ENCODE measurements around the gene PLK2. TPM values are rescaled to one million over a fixed set of nuclear protein-coding genes. Genes with fewer than 3 reads are reported as not detected.

PLK2 gene
- total and polyA plus RNA-seq, 2 of the 8 experiments (the other 6 are each of a cell fraction or from before 2014, with no cell fraction given), result 5.8 to 20.6 TPM

DNA sequence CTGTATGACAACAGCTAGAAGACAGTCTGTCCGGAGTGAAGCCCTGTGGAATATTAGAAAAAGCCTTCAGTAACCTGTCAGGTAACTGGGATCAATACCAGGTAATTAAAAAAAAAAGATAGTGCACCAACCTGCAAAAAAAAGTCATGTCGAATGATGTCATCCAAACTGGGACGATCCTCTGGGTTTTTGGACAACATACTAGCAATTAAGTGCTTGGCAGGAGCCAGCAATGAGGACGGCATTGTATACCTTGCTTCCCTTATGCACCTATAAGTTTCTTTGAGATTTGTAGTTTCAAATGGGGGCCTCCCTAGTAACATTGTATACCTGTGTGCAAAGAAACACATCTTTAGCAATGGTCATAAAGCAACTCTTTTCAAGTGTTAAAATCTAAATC lies 2.8 kb downstream of the PLK2 start:
- no peak overlapping the region for H3K4me3 ChIP-seq (ENCODE audit: extremely low read depth in 1 of 4, insufficient read depth in 2 of 4, low read depth in 3 of 4, low read length in 4 of 4)
- ChIA-PET POLR2A (ENCODE audit: partially characterized antibody) (no interaction called here), CTCF (ENCODE audit: partially characterized antibody) (interaction anchor here (1.4 to 1.6 kb wide), 2 partner anchors 678 to 807 kb away, joined by 3 to 5 read pairs; no protein-coding TSS in a partner anchor)
- H3K23me2 ChIP-seq (ENCODE audit: low read depth, low read length), result no peaks in the 10 kb centered on the region; the same call in 1 of the 2 replicates
- H3K23ac ChIP-seq (ENCODE audit: insufficient read length), result no peak overlapping the region
- H3K9ac ChIP-seq (replicated peaks in 1 of 4; ENCODE audit: extremely low read depth in 1 of 4, low read depth in 3 of 4, low read length in 3 of 4), result no peak overlapping the region
- H3K14ac ChIP-seq (ENCODE audit: insufficient read length), result no peak overlapping the region
- no peak overlapping the region for H2BK15ac ChIP-seq (ENCODE audit: low read length)
- H2BK120ac ChIP-seq (replicated peaks; ENCODE audit: low read depth, low read length), result no peak overlapping the region
- no peak overlapping the region for H3K56ac ChIP-seq (replicated peaks; ENCODE audit: insufficient read length, low read depth, low read length)
- H3K79me1 ChIP-seq (ENCODE audit: low read depth, low read length), result no peaks in the 10 kb centered on the region
- H3K36me3 ChIP-seq (ENCODE audit: control insufficient read depth in 2 of 4, insufficient read depth in 4 of 4, low read length in 3 of 4), result peaks cover 8 to 35% (median 26%) of the 10 kb centered on the region in 4 experiments
- no peak overlapping the region for H2BK5ac ChIP-seq (ENCODE audit: low read depth, low read length)
- DNase-seq (ENCODE audit: low read depth in 1 of 2, low spot score in 2 of 2), result no peak
- peaks cover 0 to 4% (median 3%) of the 10 kb centered on the region in 4 experiments; a peak in 3 of 7 replicates for H3K4me1 ChIP-seq (replicated peaks in 1 of 4; ENCODE audit: control insufficient read depth in 3 of 4, insufficient read depth in 4 of 4, low read length in 3 of 4)
- no peak overlapping the region for H3K4ac ChIP-seq (replicated peaks; ENCODE audit: insufficient read length, low read depth, low read length)
- H3K18ac ChIP-seq (ENCODE audit: extremely low read depth, low read length), result no peak overlapping the region
- 0 out of 4 replicates have a peak, but pooled peaks cover 0 to 2% of the 10 kb centered on the region in 2 experiments for H3K79me2 ChIP-seq (ENCODE audit: control insufficient read depth in 1 of 2, insufficient read depth in 2 of 2, low read length in 2 of 2)
- 67% methylated on average over 4 of the region's 4 CpGs; no CpG with 5 or more reads in 1 of the 2 experiments for WGBS, 2 experiments (ENCODE audit: extremely low coverage in 1 of 2, insufficient coverage in 1 of 2, insufficient read length in 1 of 2, insufficient replicate concordance in 2 of 2, low coverage in 1 of 2, low lambda C conversion rate in 2 of 2, missing lambda C conversion rate in 1 of 2)
- H4K5ac ChIP-seq (ENCODE audit: insufficient read length, low read depth, low read length), result no peak overlapping the region
- no peak overlapping the region for H4K91ac ChIP-seq (replicated peaks; ENCODE audit: insufficient read length, low read length)
- no peak overlapping the region for H2BK12ac ChIP-seq (ENCODE audit: low read depth, low read length)
- TF ChIP-seq CTBP2 (IDR thresholded peaks at IDR 0.05; ENCODE audit: borderline replicate concordance, insufficient read depth, insufficient read length, low read length), result no peak
- no peak for TF ChIP-seq RBBP5 (IDR thresholded peaks at IDR 0.05; ENCODE audit: borderline replicate concordance, low read depth, low read length)
- no peak for TF ChIP-seq E2F6 (IDR thresholded peaks at IDR 0.05)
- no peak for TF ChIP-seq POLR2A (IDR thresholded peaks at IDR 0.05; ENCODE audit: control extremely low read depth in 1 of 2, low read depth in 2 of 2, low read length in 2 of 2)
- TF ChIP-seq JUN (IDR thresholded peaks at IDR 0.05; ENCODE audit: low read depth, low read length), result no peak
- TF ChIP-seq, protein P1, sequence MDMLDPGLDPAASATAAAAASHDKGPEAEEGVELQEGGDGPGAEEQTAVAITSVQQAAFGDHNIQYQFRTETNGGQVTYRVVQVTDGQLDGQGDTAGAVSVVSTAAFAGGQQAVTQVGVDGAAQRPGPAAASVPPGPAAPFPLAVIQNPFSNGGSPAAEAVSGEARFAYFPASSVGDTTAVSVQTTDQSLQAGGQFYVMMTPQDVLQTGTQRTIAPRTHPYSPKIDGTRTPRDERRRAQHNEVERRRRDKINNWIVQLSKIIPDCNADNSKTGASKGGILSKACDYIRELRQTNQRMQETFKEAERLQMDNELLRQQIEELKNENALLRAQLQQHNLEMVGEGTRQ (IDR thresholded peaks at IDR 0.05; ENCODE audit: low read length), result no peak
- TF ChIP-seq ASH2L (IDR thresholded peaks at IDR 0.05; ENCODE audit: low read length), result no peak
- no peak overlapping the region for H4K8ac ChIP-seq (ENCODE audit: extremely low read depth, insufficient read depth, low read length)
- peaks cover 0 to 2% of the 10 kb centered on the region in 2 experiments for H4K20me1 ChIP-seq (replicated peaks in 1 of 2; ENCODE audit: control insufficient read depth in 1 of 2, insufficient read depth in 2 of 2, low read length in 2 of 2)
- no peak for FAIRE-seq
- H2BK20ac ChIP-seq (ENCODE audit: low read length), result no peak overlapping the region
- H2AK5ac ChIP-seq (ENCODE audit: low read depth, low read length), result no peak overlapping the region
- H3K9me3 ChIP-seq (ENCODE audit: insufficient read depth in 2 of 2, low read depth in 1 of 2, low read length in 1 of 2), result no peaks in the 10 kb centered on the region
- H3K27me3 ChIP-seq (replicated peaks in 1 of 4; ENCODE audit: control insufficient read depth in 3 of 4, extremely low read depth in 1 of 4, insufficient read depth in 3 of 4, low read length in 3 of 4), result peaks cover 0 to 3% (median 2%) of the 10 kb centered on the region in 4 experiments; a peak in 3 of 7 replicates
- H2AFZ ChIP-seq (ENCODE audit: low read length), result no peak overlapping the region
- H3K27ac ChIP-seq (ENCODE audit: low read depth, low read length), result no peak overlapping the region
- H3K4me2 ChIP-seq (ENCODE audit: insufficient read depth in 1 of 2, low read depth in 2 of 2, low read length in 2 of 2), result no peak overlapping the region
